ENCODE measurements around the gene CADM1.

CADM1 gene

DNA sequence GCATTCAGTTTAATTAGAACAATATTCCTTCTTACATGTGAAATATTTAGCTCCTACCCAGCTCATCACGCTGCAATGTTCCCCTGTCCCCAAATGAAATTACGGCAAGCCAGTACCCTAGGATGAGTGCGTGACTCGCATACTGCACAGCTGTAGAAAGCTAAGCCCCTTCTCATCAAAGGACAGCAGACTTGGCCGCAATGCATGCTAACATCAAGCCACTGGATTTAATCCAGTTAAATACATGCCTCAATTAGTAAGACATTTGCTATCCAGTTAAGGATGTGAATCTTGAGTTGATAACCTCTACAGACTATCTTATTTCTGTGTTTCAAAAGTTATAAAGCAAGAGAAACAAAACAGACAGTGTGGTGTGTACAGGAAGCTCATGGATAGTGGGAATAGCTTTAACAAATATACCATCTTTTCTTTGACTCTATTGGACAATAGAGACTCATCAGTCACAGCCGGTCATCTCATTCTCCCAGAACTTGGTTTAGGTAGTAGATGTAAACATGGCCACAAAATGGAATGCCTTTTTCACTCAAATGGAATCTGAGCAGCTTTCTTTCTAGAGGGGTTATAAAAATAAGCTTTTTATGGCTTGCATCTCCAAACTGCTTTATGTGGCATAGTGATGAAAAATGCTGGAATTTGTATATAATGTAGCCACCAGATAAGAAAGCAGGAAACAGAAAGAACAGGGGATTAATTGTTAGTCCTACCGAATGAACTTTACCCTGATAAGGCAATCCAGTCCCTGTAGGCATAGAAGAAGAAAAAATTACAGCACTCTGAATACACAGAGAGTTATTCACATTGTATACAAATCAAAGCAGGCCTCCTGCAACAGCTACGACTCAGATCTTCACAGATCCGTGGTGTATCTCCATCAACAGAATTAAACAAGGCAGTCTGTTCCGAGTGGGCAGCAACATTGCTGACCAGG is 224.1 kb downstream of the CADM1 start:
- intact Hi-C loops (cut with DNase I; ENCODE audit: low total_unique reads) = no loop called here

DNA sequence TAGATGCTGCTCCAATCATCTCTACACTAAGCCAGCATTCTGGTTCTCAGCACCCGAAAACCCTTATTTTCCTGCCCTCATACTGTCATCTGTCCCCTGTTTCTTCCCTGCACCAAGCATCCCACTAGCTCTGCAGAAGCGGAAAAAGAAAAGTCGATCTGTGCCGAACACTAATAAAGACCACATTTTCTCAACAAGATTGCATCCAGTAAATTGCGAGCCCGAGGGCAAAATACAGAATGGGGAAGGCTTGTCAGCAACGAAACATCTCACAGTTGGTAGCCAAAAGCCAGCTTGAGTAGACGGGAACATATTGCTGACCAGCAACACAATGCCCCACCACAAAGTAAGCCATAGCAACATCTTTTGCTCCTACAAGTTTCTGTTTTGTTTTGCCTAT is 227.4 kb downstream of the CADM1 start:
- no peak for DNase-seq
- no peaks in the 10 kb centered on the region for H3K36me3 ChIP-seq
- no peaks in the 10 kb centered on the region for H3K27me3 ChIP-seq
- no peak overlapping the region for H3K4me3 ChIP-seq
- intact Hi-C loops (cut with DNase I; ENCODE audit: low total_unique reads) = no loop called here
- H3K27ac ChIP-seq = no peak overlapping the region
- TF ChIP-seq, protein P1, sequence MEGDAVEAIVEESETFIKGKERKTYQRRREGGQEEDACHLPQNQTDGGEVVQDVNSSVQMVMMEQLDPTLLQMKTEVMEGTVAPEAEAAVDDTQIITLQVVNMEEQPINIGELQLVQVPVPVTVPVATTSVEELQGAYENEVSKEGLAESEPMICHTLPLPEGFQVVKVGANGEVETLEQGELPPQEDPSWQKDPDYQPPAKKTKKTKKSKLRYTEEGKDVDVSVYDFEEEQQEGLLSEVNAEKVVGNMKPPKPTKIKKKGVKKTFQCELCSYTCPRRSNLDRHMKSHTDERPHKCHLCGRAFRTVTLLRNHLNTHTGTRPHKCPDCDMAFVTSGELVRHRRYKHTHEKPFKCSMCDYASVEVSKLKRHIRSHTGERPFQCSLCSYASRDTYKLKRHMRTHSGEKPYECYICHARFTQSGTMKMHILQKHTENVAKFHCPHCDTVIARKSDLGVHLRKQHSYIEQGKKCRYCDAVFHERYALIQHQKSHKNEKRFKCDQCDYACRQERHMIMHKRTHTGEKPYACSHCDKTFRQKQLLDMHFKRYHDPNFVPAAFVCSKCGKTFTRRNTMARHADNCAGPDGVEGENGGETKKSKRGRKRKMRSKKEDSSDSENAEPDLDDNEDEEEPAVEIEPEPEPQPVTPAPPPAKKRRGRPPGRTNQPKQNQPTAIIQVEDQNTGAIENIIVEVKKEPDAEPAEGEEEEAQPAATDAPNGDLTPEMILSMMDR (IDR thresholded peaks at IDR 0.05) = no peak
- no peaks in the 10 kb centered on the region for H3K9me3 ChIP-seq
- H3K4me1 ChIP-seq = no peaks in the 10 kb centered on the region

More for the DNA sequence above, 224.1 kb downstream of the CADM1 start:
- H3K4me1 ChIP-seq = no peaks in the 10 kb centered on the region
- no peak overlapping the region for H3K4me3 ChIP-seq
- no peaks in the 10 kb centered on the region for H3K36me3 ChIP-seq
- DNase-seq = no peak
- no peaks in the 10 kb centered on the region for H3K9me3 ChIP-seq
- TF ChIP-seq, protein P1 (IDR thresholded peaks at IDR 0.05) = no peak
- H3K27me3 ChIP-seq = no peaks in the 10 kb centered on the region
- no peak overlapping the region for H3K27ac ChIP-seq

DNA sequence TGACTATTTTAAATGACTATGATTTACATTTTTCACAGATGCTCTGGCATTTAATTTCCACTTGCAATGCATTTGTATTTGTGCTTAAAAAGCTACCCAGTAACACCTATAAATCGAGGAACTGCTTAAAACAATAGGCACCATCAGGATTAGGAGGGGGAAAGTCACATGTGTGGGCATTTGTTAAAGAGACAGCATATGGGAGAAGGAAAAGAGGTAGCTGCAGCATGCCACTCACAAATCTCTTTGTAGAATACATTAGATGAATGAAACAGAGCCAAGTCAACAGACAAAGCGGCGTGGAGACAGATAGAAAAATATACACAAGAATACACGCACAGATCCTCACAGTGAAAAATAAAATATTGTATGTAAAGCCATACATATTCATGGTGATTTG is 228.0 kb downstream of the CADM1 start:
- no peak for DNase-seq
- intact Hi-C loops (cut with DNase I; ENCODE audit: low total_unique reads) = no loop called here
- no peaks in the 10 kb centered on the region for H3K4me1 ChIP-seq
- H3K27me3 ChIP-seq = no peaks in the 10 kb centered on the region
- no peaks in the 10 kb centered on the region for H3K9me3 ChIP-seq
- TF ChIP-seq, protein P1 (IDR thresholded peaks at IDR 0.05) = no peak
- H3K4me3 ChIP-seq = no peak overlapping the region
- H3K27ac ChIP-seq = no peak overlapping the region
- no peaks in the 10 kb centered on the region for H3K36me3 ChIP-seq

DNA sequence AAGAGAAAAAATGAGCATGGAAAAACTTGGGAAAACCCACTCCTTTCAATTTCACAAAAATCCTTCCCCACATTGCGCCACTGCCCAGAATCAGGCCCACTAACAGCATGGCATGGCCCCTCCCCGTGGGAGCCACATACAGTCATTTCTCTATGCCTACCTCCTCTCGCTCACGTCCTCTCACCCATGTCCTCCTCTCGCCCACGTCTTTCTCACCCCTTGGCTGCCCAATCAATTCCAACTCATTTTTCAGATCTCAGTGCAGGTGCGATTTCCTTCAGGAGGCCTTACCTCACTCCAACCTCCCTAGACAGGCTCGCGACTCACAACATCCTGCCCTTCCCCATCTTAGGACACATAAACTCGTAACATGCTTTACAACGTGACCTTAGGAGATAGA is 229.2 kb downstream of the CADM1 start:
- Histone ChIP-seq H3K9me3 (no peaks in the 10 kb centered on the region), H3K36me3 (no peaks in the 10 kb centered on the region), H3K4me3 (no peak overlapping the region), H3K4me1 (no peaks in the 10 kb centered on the region), H3K27ac (no peak overlapping the region), H3K27me3 (no peaks in the 10 kb centered on the region)
- TF ChIP-seq, protein P1 (IDR thresholded peaks at IDR 0.05) = no peak
- intact Hi-C loops (cut with DNase I; ENCODE audit: low total_unique reads) = no loop called here
- no peak for DNase-seq

DNA sequence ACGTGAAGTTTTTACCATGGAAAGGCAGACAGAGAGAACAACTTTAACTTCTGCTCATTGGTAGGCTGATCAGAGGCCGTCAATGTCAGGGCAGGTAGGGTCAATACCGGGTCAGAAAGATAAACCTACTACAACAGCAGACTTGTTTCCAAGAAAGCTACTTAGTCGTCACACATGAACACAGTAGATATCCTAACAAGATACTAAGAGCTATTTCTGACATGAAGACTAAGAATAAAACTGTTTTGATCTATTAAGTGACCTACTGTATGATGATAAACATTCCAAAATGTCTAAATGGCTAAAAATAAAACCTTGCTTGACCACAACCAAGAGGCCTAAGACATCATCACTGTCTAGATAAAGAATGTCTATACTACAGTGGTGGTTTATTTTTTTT is 231.3 kb downstream of the CADM1 start:
- Histone ChIP-seq H3K36me3 (no peaks in the 10 kb centered on the region), H3K27me3 (no peaks in the 10 kb centered on the region), H3K9me3 (no peaks in the 10 kb centered on the region), H3K4me3 (no peak overlapping the region), H3K27ac (no peak overlapping the region), H3K4me1 (no peaks in the 10 kb centered on the region)
- DNase-seq = no peak
- intact Hi-C loops (cut with DNase I; ENCODE audit: low total_unique reads) = no loop called here
- TF ChIP-seq, protein P1 (IDR thresholded peaks at IDR 0.05) = no peak

Measured in tibial artery (tissue), 4 donors.